Stomach smooth muscle (tissue), 2 donors: ENCODE data around the gene ADGRD1.

Experiments
- H3K27ac ChIP-seq: one replicate; pipeline ENCODE4 v1.7.0; 2013; ENCODE audit warnings: mild to moderate bottlenecking, low read length, inconsistent platforms
- H3K27me3 ChIP-seq, 2 donors: one replicate each; pipeline ENCODE4 v1.7.0; 2013; ENCODE audit warnings: low read length in 2 of 2; ENCODE audit not compliant: insufficient read depth in 2 of 2, control insufficient read depth in 1 of 2
- H3K36me3 ChIP-seq, 2 donors: one replicate each; pipeline ENCODE4 v1.7.0; 2013; ENCODE audit warnings: low read length in 2 of 2; ENCODE audit not compliant: control insufficient read depth in 2 of 2, insufficient read depth in 2 of 2
- H3K4me1 ChIP-seq: one replicate; pipeline ENCODE4 v1.7.0; 2013; ENCODE audit warnings: low read length; ENCODE audit not compliant: control insufficient read depth, insufficient read depth
- H3K4me3 ChIP-seq, 2 donors: one replicate each; pipeline ENCODE4 v1.7.0; 2013; ENCODE audit warnings: low read length in 2 of 2
- H3K9ac ChIP-seq, 2 donors: one replicate each; pipeline ENCODE4 v1.7.0; 2013; ENCODE audit warnings: low read length in 2 of 2, mild to moderate bottlenecking in 1 of 2
- H3K9me3 ChIP-seq, 2 donors: one replicate each; pipeline ENCODE4 v1.7.0; 2013; ENCODE audit warnings: low read length in 2 of 2; ENCODE audit not compliant: control insufficient read depth in 2 of 2
- donor health status: healthy.
- donor health status: Pancreatic carcinoma.

Gene ADGRD1

DNA sequence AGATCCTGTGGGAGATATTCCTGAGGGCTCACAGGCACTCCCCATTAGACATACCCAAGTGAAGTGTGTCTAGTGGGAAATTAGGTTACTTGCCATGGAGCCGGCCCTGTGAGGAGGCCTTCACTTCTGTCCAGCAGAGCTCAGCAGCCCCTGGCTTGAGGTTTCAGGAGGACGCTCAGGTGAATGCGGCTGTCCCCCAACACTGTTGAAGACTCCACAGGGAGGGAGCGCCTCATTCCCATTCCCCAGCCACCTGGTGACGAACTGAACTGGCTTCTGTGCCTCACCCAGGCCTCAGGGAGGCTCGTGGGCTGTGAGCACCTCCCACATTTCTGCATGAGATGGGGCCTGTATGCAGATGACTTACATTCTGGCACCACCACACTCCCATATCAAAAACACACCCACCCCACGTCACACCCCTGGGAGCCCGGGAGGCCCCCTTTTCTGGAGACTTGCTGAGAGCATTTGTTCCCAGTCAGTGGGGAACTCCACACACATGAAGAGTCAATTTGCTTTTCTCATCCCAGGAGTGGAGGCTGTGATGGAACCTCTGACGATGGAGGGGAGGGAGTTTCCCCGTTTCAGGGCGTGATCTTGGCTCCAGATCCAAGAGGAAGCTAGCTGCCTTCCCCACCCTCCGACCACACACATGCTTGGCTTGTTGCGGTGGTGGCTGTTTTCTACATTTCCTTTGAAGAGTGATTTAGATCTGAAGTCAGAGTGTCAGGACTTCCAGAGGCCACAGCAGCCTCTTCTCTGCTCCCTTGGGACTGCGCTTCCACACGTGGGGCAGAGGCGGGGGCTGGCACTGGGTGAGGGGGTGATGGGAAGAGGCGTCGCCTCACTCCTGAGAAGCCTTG, 120.7 kb downstream of the ADGRD1 start:
- no peak overlapping the region for H3K9ac ChIP-seq
- no peak overlapping the region for H3K27ac ChIP-seq
- peaks cover 15% of the 10 kb centered on the region for H3K4me1 ChIP-seq
- H3K36me3 ChIP-seq: peaks cover 2 to 6% of the 10 kb centered on the region in 2 donors
- no peak overlapping the region for H3K4me3 ChIP-seq
- H3K27me3 ChIP-seq: no peaks in the 10 kb centered on the region
- no peaks in the 10 kb centered on the region for H3K9me3 ChIP-seq

DNA sequence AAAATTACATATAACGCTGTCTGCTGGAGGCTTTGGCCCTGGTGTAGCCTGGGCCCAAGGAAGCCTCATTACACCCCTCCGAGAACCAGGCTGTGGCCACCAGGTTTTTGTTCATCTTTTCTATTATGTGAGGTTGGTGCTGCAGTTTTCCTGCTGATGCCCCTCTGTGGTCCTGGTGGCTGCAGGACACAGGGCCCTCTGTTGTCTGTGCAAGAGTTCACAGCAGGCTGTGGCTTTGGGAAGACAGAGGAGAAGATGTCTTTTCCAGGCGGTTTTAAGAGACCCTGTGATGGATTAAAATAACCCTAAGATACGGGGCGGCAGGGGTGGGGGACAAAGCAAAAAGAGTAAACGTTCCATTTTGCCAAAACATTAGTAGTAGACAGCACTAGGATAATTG, 121.5 kb downstream of the ADGRD1 start:
- H3K4me1 ChIP-seq: peaks cover 11% of the 10 kb centered on the region

DNA sequence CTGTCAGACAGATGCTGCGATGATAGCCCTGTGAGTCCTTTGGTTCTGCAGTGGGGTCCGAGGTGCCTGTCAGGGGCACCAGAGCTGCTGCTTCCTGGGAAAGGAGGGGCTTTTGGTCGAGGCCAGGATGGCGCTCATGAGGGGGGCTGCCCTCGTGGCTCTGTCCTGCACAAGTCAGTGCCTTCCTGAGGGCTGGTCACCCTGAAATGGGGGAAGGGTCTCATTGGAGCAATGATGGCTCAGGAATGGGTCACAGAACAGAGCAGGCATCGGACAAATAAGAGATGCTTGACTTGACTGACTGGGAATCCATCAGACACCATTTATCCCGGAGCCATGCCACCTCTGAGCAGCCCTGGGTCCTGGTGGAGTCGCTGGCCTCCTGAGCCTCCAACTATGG, 121.9 kb downstream of the ADGRD1 start:
- peaks cover 11% of the 10 kb centered on the region for H3K4me1 ChIP-seq

More for the DNA sequence above, 121.5 kb downstream of the ADGRD1 start:
- Histone ChIP-seq H3K36me3 (peaks cover 2 to 6% of the 10 kb centered on the region in 2 donors), H3K27me3 (no peaks in the 10 kb centered on the region), H3K9me3 (no peaks in the 10 kb centered on the region), H3K9ac (no peak overlapping the region), H3K27ac (no peak overlapping the region), H3K4me3 (no peak overlapping the region)

GRCh38 chr12:131076296-131076695, 122.6 kb downstream of the ADGRD1 start:
- Histone ChIP-seq H3K9ac (no peak overlapping the region), H3K27ac (no peak overlapping the region), H3K36me3 (peaks cover 2 to 6% of the 10 kb centered on the region in 2 donors), H3K9me3 (no peaks in the 10 kb centered on the region), H3K4me3 (no peak overlapping the region), H3K4me1 (peaks cover 10% of the 10 kb centered on the region), H3K27me3 (no peaks in the 10 kb centered on the region)

More for the DNA sequence above, 121.9 kb downstream of the ADGRD1 start:
- Histone ChIP-seq H3K4me3 (no peak overlapping the region), H3K9ac (no peak overlapping the region), H3K27ac (no peak overlapping the region), H3K27me3 (no peaks in the 10 kb centered on the region), H3K36me3 (peaks cover 2 to 6% of the 10 kb centered on the region in 2 donors), H3K9me3 (no peaks in the 10 kb centered on the region)

DNA sequence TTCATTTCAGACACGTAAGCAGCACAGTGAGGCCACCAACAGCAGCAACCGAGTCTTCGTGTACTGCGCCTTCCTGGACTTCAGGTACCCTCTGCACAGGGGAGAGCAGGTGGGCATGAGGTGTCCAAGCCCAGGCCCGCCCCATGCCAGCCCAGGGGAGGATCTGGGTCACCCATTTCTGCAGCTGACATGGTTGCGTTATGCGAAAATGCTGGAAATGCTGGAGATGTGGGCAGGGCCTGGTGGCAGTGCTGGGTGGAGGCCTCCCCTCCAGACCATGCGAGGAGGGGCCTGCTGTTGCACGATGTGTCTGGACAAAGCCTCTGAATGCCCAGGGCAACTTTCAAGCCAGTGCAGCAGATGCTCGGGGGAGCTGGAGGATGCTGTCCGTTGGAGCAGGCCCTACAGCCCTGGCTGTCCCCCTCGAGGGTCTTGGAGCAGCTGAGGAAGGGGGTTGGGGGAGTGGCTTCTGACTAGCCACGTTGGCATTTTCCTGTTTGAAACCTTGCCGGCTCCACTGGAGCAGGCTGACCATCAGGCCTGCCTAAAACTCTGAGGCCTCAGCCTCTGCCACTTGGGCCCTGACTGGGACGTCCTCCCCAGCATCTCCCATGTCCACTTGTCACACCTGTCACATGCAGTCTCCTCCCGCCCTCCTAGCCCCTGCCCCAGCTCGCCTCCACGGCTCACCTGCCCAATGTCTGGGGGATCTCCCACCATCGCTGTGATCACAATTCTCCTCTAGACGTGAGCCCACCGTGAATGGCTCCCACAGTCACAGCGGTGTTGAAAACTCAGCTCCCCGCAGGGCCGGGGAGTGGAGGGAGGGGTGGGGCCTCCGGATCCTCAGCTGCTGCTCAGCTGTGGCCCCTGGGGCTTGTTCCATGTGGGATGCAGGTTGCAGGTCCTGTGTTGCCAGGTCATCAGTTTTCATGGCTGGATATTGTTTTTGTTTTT, 123.4 kb downstream of the ADGRD1 start:
- Histone ChIP-seq H3K4me3 (no peak overlapping the region), H3K4me1 (peaks cover 9% of the 10 kb centered on the region), H3K9me3 (no peaks in the 10 kb centered on the region), H3K27ac (no peak overlapping the region), H3K27me3 (no peaks in the 10 kb centered on the region), H3K9ac (no peak overlapping the region), H3K36me3 (peaks cover 2 to 6% of the 10 kb centered on the region in 2 donors)

DNA sequence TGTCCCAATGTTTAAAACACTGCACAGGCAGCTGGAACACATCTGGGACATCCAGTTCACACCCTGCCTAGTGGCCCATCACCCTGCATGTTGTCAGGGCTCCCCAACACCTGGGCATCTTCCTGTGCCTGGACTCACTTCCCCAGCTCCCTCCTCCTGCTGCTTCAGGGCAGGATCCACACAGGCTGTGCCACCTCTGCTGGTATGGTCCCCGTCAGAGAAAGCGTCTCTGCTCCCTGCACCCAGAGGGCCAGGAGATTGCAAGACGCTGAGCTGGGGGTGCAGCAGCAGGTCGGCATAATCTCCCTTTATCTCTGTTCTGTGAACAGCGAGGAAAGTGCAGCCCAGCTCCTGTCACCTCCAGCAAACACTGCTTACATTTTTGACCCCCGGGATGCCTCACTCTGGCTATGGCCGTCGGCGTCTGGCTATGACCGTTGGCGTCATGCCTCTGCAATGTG, 124.3 kb downstream of the ADGRD1 start:
- H3K4me3 ChIP-seq: no peak overlapping the region
- H3K4me1 ChIP-seq: peaks cover 9% of the 10 kb centered on the region
- no peak overlapping the region for H3K9ac ChIP-seq
- no peaks in the 10 kb centered on the region for H3K27me3 ChIP-seq
- peaks cover 0 to 6% of the 10 kb centered on the region in 2 donors for H3K36me3 ChIP-seq
- no peak overlapping the region for H3K27ac ChIP-seq
- H3K9me3 ChIP-seq: no peaks in the 10 kb centered on the region

DNA sequence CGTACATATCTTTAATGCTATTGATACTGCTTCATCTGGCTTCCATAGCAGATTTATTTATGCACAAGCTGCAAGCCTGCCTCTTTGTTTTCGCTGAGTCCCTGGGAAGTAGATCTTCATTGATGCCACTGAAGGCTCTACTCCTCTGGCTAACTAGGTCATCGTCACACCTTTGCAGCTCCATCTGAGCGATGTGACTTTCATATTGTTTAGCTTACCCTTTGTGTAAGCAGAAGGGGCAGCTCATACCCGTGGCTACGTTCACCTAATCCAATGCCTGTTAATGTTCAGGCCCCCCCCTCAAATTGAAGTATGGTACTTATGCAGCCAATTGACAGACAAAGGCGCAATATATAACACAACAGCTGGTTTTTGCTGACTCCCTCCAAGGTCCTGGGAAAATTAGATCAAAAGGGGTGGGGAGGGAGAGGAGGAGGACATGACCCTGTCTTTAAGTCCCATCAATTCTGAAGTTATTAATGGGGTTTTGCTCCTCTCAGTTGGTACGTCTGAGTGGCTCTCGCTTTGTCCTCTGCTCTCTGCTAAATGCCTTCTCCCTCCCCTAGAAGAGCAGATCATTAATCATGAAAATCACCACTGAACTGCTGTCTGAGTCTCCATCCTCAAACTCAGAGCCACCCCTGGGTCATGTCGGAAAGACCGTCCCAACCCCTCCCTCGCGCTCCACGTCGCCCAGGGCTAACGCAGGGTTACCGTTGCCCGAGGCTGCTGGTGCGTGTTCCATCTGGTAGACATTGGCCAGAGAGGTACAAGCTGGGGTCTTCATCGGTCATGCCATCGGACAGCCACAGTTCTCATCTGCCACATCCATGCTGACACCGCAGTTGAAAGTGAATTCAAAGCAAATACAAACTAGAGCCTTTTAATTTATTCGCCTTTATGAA, 128.8 kb downstream of the ADGRD1 start:
- Histone ChIP-seq H3K36me3 (peaks cover 0 to 8% of the 10 kb centered on the region in 2 donors), H3K9ac (no peak overlapping the region), H3K4me3 (no peak overlapping the region), H3K4me1 (no peaks in the 10 kb centered on the region), H3K9me3 (no peaks in the 10 kb centered on the region), H3K27me3 (no peaks in the 10 kb centered on the region), H3K27ac (no peak overlapping the region)

DNA sequence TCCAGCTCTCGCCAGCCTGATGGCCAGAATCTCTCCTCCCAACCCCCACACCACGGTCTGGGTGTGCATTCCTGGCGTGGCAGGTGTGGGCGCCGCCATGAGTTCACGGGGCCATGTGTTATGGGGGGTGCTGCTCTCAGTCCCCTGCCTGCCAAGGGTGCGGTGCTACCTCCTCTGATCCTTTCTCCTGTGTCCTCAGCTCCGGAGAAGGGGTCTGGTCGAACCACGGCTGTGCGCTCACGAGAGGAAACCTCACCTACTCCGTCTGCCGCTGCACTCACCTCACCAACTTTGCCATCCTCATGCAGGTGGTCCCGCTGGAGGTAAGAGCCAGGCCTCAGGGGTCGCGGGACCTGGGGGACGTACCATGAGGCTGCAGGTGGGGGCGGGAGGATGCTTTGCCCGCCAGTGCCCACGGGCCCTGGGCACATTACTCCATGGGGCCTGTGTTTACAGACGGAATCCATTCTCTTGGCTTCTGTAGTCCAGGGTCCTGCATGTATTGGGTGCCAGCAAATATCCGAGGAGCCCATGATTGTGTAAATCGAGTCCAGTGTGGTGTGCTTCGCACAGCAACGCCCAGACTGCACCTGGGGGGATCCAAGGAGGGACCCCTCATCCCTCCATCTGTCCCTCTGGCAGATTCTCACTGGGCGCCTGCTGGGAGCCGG, 130.8 kb downstream of the ADGRD1 start:
- peaks cover 4 to 5% of the 10 kb centered on the region in 2 donors for H3K36me3 ChIP-seq
- H3K9me3 ChIP-seq: no peaks in the 10 kb centered on the region
- H3K4me1 ChIP-seq: no peaks in the 10 kb centered on the region
- H3K27me3 ChIP-seq: no peaks in the 10 kb centered on the region
- no peak overlapping the region for H3K9ac ChIP-seq
- H3K27ac ChIP-seq: no peak overlapping the region
- no peak overlapping the region for H3K4me3 ChIP-seq

DNA sequence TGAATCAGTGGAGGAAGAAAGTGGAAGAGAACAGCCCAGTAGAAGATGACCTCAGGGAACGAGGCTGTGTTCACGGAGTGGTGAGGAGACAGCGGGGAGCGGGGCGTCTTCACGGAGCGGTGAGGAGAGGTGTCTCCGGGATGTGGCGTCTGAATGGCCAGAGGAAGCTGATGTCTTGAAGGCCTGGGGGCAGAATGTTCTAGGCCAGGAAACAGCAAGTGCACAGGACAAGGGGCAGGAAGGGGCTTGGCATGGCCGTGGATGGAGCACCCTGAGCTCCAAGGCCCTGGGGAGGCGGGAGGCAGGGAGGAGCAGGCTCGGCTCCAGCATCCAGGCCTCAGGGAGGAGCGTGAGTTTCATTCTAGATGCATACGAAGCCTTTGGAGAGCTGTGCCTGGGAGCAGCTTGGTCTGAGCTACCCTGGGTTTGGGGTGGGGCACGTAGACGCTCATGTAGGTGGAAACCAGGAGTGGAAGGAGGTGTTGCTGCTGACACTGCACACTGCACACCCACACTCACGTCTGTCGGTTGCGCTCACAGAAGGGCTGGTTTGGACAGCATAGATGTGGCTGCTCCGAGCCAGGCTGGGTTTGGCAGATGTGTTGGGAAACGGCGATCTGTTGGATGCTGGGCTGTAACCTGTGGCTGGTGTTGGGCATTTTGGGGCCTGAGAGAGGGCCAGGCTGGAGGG, 131.6 kb downstream of the ADGRD1 start:
- H3K27ac ChIP-seq: no peak overlapping the region

More for the DNA sequence above, 131.6 kb downstream of the ADGRD1 start:
- Histone ChIP-seq H3K4me1 (no peaks in the 10 kb centered on the region), H3K27me3 (no peaks in the 10 kb centered on the region), H3K4me3 (no peak overlapping the region), H3K36me3 (peaks cover 4 to 5% of the 10 kb centered on the region in 2 donors), H3K9me3 (no peaks in the 10 kb centered on the region), H3K9ac (no peak overlapping the region)
